Measurements from ENCODE around the gene IGF2. TPM values are rescaled to one million over a fixed set of nuclear protein-coding genes. Genes with fewer than 3 reads are reported as not detected.

IGF2 gene
- total RNA-seq, 2 experiments from 2014 or later, result not detected

DNA sequence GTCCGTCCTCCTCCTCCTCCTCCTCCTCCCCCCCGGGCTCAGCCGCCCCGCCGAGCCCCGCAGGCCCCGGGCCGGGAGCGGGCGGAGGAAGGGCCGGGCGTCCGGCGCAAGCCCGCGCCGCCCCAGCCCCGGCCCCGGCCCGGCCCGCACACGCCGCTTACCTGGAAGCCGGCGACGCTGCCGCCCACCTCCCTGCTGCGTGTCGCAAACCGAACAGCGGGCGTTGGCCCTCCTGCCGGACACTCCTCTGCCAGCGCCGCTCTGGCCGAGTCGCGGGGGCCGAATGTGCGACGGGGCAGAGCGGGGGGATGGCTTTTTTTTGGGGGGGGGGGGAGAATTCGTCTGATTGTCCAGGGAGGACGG lies 1.1 kb downstream of the IGF2 start:
- POLR2A ChIA-PET, result no interaction called here
- no peak overlapping the region for H3K27ac Mint-ChIP-seq
- H3K4me1 Mint-ChIP-seq (ENCODE audit: low read depth), result peaks cover 9% of the 10 kb centered on the region
- no peaks in the 10 kb centered on the region for H3K9me3 Mint-ChIP-seq (ENCODE audit: insufficient read depth)
- H3K27me3 Mint-ChIP-seq (ENCODE audit: low read depth), result peaks cover 56% of the 10 kb centered on the region
- no peak overlapping the region for H3K4me3 Mint-ChIP-seq
- ATAC-seq, result no peak
- DNase-seq, result no peak
- no peaks in the 10 kb centered on the region for H3K36me3 Mint-ChIP-seq (ENCODE audit: low read depth)
- CTCF ChIA-PET, result no interaction called here

DNA sequence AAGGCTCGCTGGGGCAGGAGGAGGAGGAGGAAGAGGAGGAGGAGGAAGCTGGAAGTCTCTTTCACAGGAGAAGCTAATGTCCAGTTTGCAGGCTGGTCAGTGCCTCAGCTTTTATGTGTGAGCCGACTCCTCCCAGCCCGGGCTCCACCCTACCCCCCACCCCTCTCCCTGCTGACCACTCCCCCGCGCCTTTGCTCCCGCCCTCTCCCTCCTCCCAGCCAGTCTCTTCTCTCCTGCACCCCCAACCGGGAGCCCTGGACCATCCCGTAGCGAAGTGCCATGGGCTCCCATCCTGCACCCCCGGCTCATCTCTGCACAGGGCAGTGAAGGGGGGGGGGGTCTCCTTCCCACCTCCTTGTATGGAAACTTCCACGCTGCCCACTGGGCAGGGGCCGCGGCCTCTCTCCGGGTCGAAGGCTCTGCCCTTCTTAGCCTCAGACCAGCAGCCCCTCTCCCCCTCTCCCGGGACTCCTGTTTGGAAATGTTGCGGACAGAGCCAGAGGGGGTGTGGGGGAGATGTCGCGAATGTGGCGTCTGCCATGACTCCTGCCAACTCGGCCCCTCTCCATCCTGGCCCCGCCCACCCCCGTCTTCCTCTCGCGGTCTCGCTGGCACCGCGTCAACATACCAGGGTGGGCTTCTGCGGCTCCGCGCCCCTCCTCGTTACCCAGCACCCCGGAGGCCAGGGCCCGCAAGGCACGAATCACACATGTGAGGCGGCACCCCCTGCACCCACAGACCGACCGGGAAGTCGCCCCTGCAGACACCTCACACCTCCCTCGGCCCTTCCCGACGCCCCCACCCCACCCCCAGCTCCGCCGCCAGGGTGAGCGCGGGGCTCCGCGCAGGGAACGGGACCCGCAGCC lies 1.8 kb downstream of the IGF2 start:
- ChIA-PET CTCF (interaction anchor here (1.9 kb wide), 1 partner anchor 14 kb away, joined by 9 read pairs; no protein-coding TSS in a partner anchor), POLR2A (interaction anchor here (0.5 kb wide), 1 partner anchor 518 kb away, joined by 3 read pairs; no protein-coding TSS in a partner anchor)
- H3K4me3 Mint-ChIP-seq, result no peak overlapping the region
- no peak for DNase-seq
- no peaks in the 10 kb centered on the region for H3K9me3 Mint-ChIP-seq (ENCODE audit: insufficient read depth)
- ATAC-seq, result no peak
- peaks cover 3% of the 10 kb centered on the region for H3K4me1 Mint-ChIP-seq (ENCODE audit: low read depth)
- H3K27ac Mint-ChIP-seq, result no peak overlapping the region
- no peaks in the 10 kb centered on the region for H3K36me3 Mint-ChIP-seq (ENCODE audit: low read depth)
- peaks cover 52% of the 10 kb centered on the region for H3K27me3 Mint-ChIP-seq (ENCODE audit: low read depth)

DNA sequence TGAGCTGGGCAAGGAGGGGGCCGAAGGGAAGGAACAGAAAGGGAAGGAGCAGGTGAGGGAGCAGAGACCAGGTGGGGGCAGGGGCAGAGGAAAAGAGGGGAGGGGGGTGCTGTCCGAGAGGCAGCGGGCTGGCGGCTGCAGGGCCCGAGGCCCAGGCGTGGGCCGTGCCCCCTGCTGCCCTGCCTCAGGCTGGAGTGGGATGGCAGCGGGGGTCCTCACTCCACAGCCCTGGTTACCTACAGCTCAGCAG lies 2.3 kb downstream of the IGF2 start:
- peaks cover 50% of the 10 kb centered on the region for H3K27me3 Mint-ChIP-seq (ENCODE audit: low read depth)
- POLR2A ChIA-PET, result interaction anchor here (0.5 kb wide), 1 partner anchor 517 kb away, joined by 3 read pairs; no protein-coding TSS in a partner anchor
- no peak overlapping the region for H3K27ac Mint-ChIP-seq

GRCh38 chr11:2136209-2136951 lies 2.8 kb downstream of the IGF2 start:
- CTCF ChIA-PET, result interaction anchor here (1.4 to 1.9 kb wide), 2 partner anchors 15 to 442 kb away, joined by 4 to 9 read pairs; no protein-coding TSS in a partner anchor
- Mint-ChIP-seq H3K9me3 (ENCODE audit: insufficient read depth) (peaks cover 1% of the 10 kb centered on the region), H3K4me3 (no peak overlapping the region), H3K27me3 (ENCODE audit: low read depth) (peaks cover 50% of the 10 kb centered on the region), H3K27ac (no peak overlapping the region), H3K36me3 (ENCODE audit: low read depth) (no peaks in the 10 kb centered on the region), H3K4me1 (ENCODE audit: low read depth) (no peaks in the 10 kb centered on the region)
- DNase-seq (no peak), ATAC-seq (no peak)
- POLR2A ChIA-PET, result interaction anchor here (0.5 kb wide), 1 partner anchor 517 kb away, joined by 3 read pairs; no protein-coding TSS in a partner anchor

More for the DNA sequence above, 2.3 kb downstream of the IGF2 start:
- CTCF ChIA-PET, result interaction anchor here (1.4 to 1.9 kb wide), 2 partner anchors 15 to 443 kb away, joined by 4 to 9 read pairs; no protein-coding TSS in a partner anchor
- Mint-ChIP-seq H3K4me1 (ENCODE audit: low read depth) (no peaks in the 10 kb centered on the region), H3K36me3 (ENCODE audit: low read depth) (no peaks in the 10 kb centered on the region), H3K4me3 (no peak overlapping the region), H3K9me3 (ENCODE audit: insufficient read depth) (no peaks in the 10 kb centered on the region)
- no peak for ATAC-seq
- DNase-seq, result no peak

DNA sequence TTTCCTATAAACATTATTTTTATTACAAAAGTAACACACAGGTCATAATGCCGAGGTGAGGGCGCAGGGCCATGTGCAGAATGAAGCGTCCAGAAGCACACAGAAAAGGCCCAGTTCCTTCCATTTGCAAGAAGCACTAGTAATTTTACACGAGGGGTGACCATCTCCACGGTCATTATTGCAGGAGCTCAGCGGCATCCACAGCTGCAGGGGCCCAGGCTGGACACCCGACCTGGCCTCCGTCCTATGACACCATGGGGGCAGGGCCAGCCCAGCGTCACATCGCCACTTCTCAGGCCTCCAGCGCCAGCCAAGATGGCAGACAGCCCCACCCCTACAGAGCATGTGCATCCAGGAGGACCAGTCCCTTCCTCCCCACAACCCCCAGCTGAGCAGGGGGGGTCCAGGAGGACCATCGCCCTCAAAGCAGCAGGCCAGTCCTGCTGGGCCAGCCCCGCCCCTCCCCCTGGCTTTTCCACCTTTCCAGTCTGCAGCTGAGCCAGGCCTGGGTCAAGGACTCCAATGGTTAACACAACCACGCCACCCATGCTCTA lies 3.5 kb downstream of the IGF2 start:
- no peak for ATAC-seq

DNA sequence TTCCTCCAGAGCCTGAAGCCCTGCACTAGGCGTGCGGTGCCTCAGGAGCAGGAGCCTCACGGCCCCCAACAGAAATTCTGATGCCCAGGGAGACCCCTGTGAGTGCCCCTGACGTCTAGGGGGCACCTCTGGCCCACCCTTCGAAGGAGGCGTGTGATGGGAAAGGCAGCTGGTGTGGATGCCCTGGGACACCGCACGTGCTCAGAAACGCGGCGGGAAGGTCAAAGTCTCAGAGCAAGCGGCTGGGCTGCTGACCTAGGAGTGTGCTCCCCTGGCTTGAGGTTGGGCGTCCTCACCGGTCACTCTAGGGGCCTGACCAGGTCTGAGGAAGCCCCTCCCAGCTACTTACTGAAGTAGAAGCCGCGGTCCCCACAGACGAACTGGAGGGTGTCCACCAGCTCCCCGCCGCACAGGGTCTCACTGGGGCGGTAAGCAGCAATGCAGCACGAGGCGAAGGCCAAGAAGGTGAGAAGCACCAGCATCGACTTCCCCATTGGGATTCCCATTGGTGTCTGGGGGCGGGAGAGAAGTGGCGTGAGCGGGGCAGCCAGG lies 4.1 kb downstream of the IGF2 start:
- Mint-ChIP-seq H3K4me1 (ENCODE audit: low read depth) (no peaks in the 10 kb centered on the region), H3K27me3 (ENCODE audit: low read depth) (peaks cover 43% of the 10 kb centered on the region), H3K4me3 (no peak overlapping the region), H3K27ac (no peak overlapping the region), H3K36me3 (ENCODE audit: low read depth) (no peaks in the 10 kb centered on the region), H3K9me3 (ENCODE audit: insufficient read depth) (peaks cover 4% of the 10 kb centered on the region)
- ChIA-PET POLR2A (no interaction called here), CTCF (no interaction called here)
- DNase-seq (no peak), ATAC-seq (no peak)

More for the DNA sequence above, 3.5 kb downstream of the IGF2 start:
- Mint-ChIP-seq H3K4me1 (ENCODE audit: low read depth) (no peaks in the 10 kb centered on the region), H3K27me3 (ENCODE audit: low read depth) (peaks cover 47% of the 10 kb centered on the region), H3K36me3 (ENCODE audit: low read depth) (no peaks in the 10 kb centered on the region), H3K9me3 (ENCODE audit: insufficient read depth) (peaks cover 4% of the 10 kb centered on the region), H3K27ac (no peak overlapping the region), H3K4me3 (no peak overlapping the region)
- ChIA-PET POLR2A (no interaction called here), CTCF (interaction anchor here (1.4 to 1.9 kb wide), 2 partner anchors 16 to 442 kb away, joined by 4 to 9 read pairs; no protein-coding TSS in a partner anchor)
- DNase-seq, result no peak

GRCh38 chr11:2134022-2135010 lies 4.9 kb downstream of the IGF2 start:
- H3K9me3 Mint-ChIP-seq (ENCODE audit: insufficient read depth), result peaks cover 4% of the 10 kb centered on the region
- CTCF ChIA-PET, result no interaction called here

GRCh38 chr11:2133241-2134021 lies 5.8 kb downstream of the IGF2 start:
- H3K4me3 Mint-ChIP-seq, result no peak overlapping the region
- ChIA-PET CTCF (no interaction called here), POLR2A (no interaction called here)
- no peak for ATAC-seq
- no peaks in the 10 kb centered on the region for H3K36me3 Mint-ChIP-seq (ENCODE audit: low read depth)
- H3K27me3 Mint-ChIP-seq (ENCODE audit: low read depth), result peaks cover 40% of the 10 kb centered on the region
- H3K4me1 Mint-ChIP-seq (ENCODE audit: low read depth), result no peaks in the 10 kb centered on the region
- H3K9me3 Mint-ChIP-seq (ENCODE audit: insufficient read depth), result peaks cover 4% of the 10 kb centered on the region
- no peak overlapping the region for H3K27ac Mint-ChIP-seq
- DNase-seq, result no peak

More at GRCh38 chr11:2134022-2135010, 4.9 kb downstream of the IGF2 start:
- Mint-ChIP-seq H3K4me3 (no peak overlapping the region), H3K27ac (no peak overlapping the region), H3K36me3 (ENCODE audit: low read depth) (no peaks in the 10 kb centered on the region), H3K27me3 (ENCODE audit: low read depth) (peaks cover 41% of the 10 kb centered on the region), H3K4me1 (ENCODE audit: low read depth) (no peaks in the 10 kb centered on the region)
- ATAC-seq, result no peak
- no peak for DNase-seq
- POLR2A ChIA-PET, result no interaction called here

DNA sequence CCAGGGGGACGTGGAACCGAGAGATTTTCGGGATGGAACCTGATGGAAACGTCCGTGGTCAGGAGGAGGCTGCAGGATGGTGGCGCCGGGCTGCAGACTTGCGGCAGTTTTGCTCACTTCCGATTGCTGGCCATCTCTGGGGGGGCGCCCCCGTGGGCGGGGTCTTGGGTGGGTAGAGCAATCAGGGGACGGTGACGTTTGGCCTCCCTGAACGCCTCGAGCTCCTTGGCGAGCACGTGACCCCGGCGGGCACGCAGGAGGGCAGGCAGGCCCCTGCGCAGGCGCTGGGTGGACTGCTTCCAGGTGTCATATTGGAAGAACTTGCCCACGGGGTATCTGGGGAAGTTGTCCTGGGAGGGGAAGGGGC lies 6.3 kb downstream of the IGF2 start:
- CTCF ChIA-PET, result no interaction called here
- Mint-ChIP-seq H3K4me1 (ENCODE audit: low read depth) (no peaks in the 10 kb centered on the region), H3K27me3 (ENCODE audit: low read depth) (peaks cover 37% of the 10 kb centered on the region)

GRCh38 chr11:2132246-2132645 lies 6.9 kb downstream of the IGF2 start:
- Mint-ChIP-seq H3K9me3 (ENCODE audit: insufficient read depth) (peaks cover 4% of the 10 kb centered on the region), H3K27ac (no peak overlapping the region), H3K4me3 (no peak overlapping the region), H3K36me3 (ENCODE audit: low read depth) (no peaks in the 10 kb centered on the region), H3K27me3 (ENCODE audit: low read depth) (peaks cover 33% of the 10 kb centered on the region), H3K4me1 (ENCODE audit: low read depth) (no peaks in the 10 kb centered on the region)
- POLR2A ChIA-PET, result no interaction called here
- no peak for DNase-seq
- CTCF ChIA-PET, result no interaction called here
- no peak for ATAC-seq

More for the DNA sequence above, 6.3 kb downstream of the IGF2 start:
- DNase-seq (no peak), ATAC-seq (no peak)
- no peak overlapping the region for H3K4me3 Mint-ChIP-seq
- no peak overlapping the region for H3K27ac Mint-ChIP-seq
- H3K36me3 Mint-ChIP-seq (ENCODE audit: low read depth), result no peaks in the 10 kb centered on the region
- H3K9me3 Mint-ChIP-seq (ENCODE audit: insufficient read depth), result peaks cover 4% of the 10 kb centered on the region
- POLR2A ChIA-PET, result no interaction called here
